HepG2 (cell line): Measurements from ENCODE around the gene ZNF343. TPM values are rescaled to one million over a fixed set of nuclear protein-coding genes. Genes with fewer than 3 reads are reported as not detected.

Source experiments
- ARNT2 ChIP-seq: sonication (generic); formaldehyde crosslinking; IDR thresholded peaks from 2 replicates; pipeline ENCODE4 v1.8.0; 2022; ENCODE audit warnings: mild to moderate bottlenecking, low read depth, missing genetic modification reagents, moderate library complexity
- MLLT10 ChIP-seq: sonication (generic); formaldehyde crosslinking; IDR thresholded peaks from 2 replicates; pipeline ENCODE4 v1.4.0; 2020; ENCODE audit warnings: missing genetic modification reagents
- MLXIP ChIP-seq: sonication (generic); formaldehyde crosslinking; IDR thresholded peaks from 2 replicates; pipeline ENCODE4 v1.9.0; 2021; ENCODE audit warnings: missing genetic modification reagents, borderline replicate concordance
- REL ChIP-seq: sonication (generic); formaldehyde crosslinking; conservative IDR thresholded peaks from 2 replicates; pipeline ENCODE4 v1.8.0; 2022; ENCODE audit warnings: mild to moderate bottlenecking, missing genetic modification reagents, moderate library complexity
- TAF1 ChIP-seq: sonication (generic); formaldehyde crosslinking; IDR thresholded peaks from 2 replicates; pipeline ENCODE4 v1.4.0; 2020; ENCODE audit warnings: missing genetic modification reagents
- TBL1XR1 ChIP-seq: fragments of 150-350 bp; IDR thresholded peaks from 2 replicates; pipeline ENCODE4 v1.6.1; 2014; ENCODE audit warnings: borderline replicate concordance, low read length; ENCODE audit not compliant: partially characterized antibody
- TBX2 ChIP-seq: sonication (generic); formaldehyde crosslinking; IDR thresholded peaks from 2 replicates; pipeline ENCODE4 v1.5.0; 2020; ENCODE audit warnings: missing genetic modification reagents, mild to moderate bottlenecking, borderline replicate concordance
- ZBTB1 ChIP-seq: sonication (generic); formaldehyde crosslinking; IDR thresholded peaks from 2 replicates; pipeline ENCODE4 v1.4.0; 2020; ENCODE audit warnings: missing genetic modification reagents, borderline replicate concordance
- ZNF451 ChIP-seq: sonication (generic); formaldehyde crosslinking; IDR thresholded peaks from 2 replicates; pipeline ENCODE4 v1.5.0; 2020; ENCODE audit warnings: mild to moderate bottlenecking, missing genetic modification reagents
- ZNF737 ChIP-seq: sonication (generic); formaldehyde crosslinking; IDR thresholded peaks from 2 replicates; pipeline ENCODE4 v1.5.0; 2020; ENCODE audit warnings: missing genetic modification reagents, mild to moderate bottlenecking, borderline replicate concordance
- ZNF761 ChIP-seq: sonication (generic); formaldehyde crosslinking; conservative IDR thresholded peaks from 2 replicates; pipeline ENCODE4 v1.4.0; 2020; ENCODE audit warnings: mild to moderate bottlenecking, missing genetic modification reagents
- ZSCAN25 ChIP-seq: sonication (generic); formaldehyde crosslinking; IDR thresholded peaks from 2 replicates; pipeline ENCODE4 v1.8.0; 2022; ENCODE audit warnings: mild to moderate bottlenecking, missing genetic modification reagents
- polyA plus RNA-seq, 8 experiments: library from polyadenylated mRNA; depleted of rRNA in 3 of 8; stranded (reverse) in 7 of 8; unstranded in 1 of 8; fragments of >200 nt; fragmentation: Illumina TruSeq in 4 of 8; extraction: Trizol in 4 of 8; gene quantifications; 2 replicates each; pipeline versions ENCODE4 v1.2.1 to v1.2.3, GENCODE V29; 2011 to 2016; ENCODE audit warnings: low read depth in 4 of 8, missing spikeins in 1 of 8, mixed read lengths in 1 of 8; ENCODE audit not compliant: insufficient read depth in 1 of 8
- total RNA-seq, 5 experiments: library from RNA; depleted of rRNA; stranded (reverse); fragments of >200 nt; fragmentation: Illumina TruSeq; extraction: Trizol; gene quantifications; 2 replicates each; pipeline ENCODE4 v1.2.3, GENCODE V29; 2016; ENCODE audit warnings: low read depth in 1 of 5
- TF ChIP-seq, protein P1 (sequence below), 2 experiments: sonication (generic) in 1 of 2; formaldehyde crosslinking in 1 of 2; IDR thresholded peaks; 2 replicates each; pipeline versions ENCODE4 v1.6.1 to v1.9.0; 2014 to 2022; ENCODE audit warnings: antibody characterized with exemption in 1 of 2, borderline replicate concordance in 1 of 2, inconsistent platforms in 1 of 2, low read depth in 1 of 2, missing genetic modification reagents in 1 of 2
- TF ChIP-seq, protein P2 (sequence below): sonication (generic); formaldehyde crosslinking; conservative IDR thresholded peaks from 2 replicates; pipeline ENCODE4 v1.5.0; 2020; ENCODE audit warnings: missing genetic modification reagents
- TF ChIP-seq, protein P3 (sequence below): sonication (generic); formaldehyde crosslinking; IDR thresholded peaks from 2 replicates; pipeline ENCODE4 v1.5.0; 2020; ENCODE audit warnings: missing genetic modification reagents
- TF ChIP-seq, protein P4 (sequence below): IDR thresholded peaks from 2 replicates; pipeline ENCODE4 v1.6.1; 2012; ENCODE audit warnings: inconsistent platforms

The ZNF343 gene
- total and polyA plus RNA-seq, 2 of the 13 experiments (the other 11 are each of a cell fraction or from before 2014, with no cell fraction given), result 16.4 to 22.1 TPM

- TF ChIP-seq MLLT10 (CRISPR knock-in tag), result no peak
- TF ChIP-seq, protein P1, sequence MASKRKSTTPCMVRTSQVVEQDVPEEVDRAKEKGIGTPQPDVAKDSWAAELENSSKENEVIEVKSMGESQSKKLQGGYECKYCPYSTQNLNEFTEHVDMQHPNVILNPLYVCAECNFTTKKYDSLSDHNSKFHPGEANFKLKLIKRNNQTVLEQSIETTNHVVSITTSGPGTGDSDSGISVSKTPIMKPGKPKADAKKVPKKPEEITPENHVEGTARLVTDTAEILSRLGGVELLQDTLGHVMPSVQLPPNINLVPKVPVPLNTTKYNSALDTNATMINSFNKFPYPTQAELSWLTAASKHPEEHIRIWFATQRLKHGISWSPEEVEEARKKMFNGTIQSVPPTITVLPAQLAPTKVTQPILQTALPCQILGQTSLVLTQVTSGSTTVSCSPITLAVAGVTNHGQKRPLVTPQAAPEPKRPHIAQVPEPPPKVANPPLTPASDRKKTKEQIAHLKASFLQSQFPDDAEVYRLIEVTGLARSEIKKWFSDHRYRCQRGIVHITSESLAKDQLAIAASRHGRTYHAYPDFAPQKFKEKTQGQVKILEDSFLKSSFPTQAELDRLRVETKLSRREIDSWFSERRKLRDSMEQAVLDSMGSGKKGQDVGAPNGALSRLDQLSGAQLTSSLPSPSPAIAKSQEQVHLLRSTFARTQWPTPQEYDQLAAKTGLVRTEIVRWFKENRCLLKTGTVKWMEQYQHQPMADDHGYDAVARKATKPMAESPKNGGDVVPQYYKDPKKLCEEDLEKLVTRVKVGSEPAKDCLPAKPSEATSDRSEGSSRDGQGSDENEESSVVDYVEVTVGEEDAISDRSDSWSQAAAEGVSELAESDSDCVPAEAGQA (IDR thresholded peaks at IDR 0.05; ENCODE audit: low read depth), result 0 out of 2 replicates have a peak, but pooled peaks have one; percentile 26
- TF ChIP-seq, protein P1 (CRISPR knock-in tag; IDR thresholded peaks at IDR 0.05; ENCODE audit: borderline replicate concordance), result no peak
- TF ChIP-seq ZSCAN25 (CRISPR knock-in tag), result 0 out of 2 replicates have a peak, but pooled peaks have one; percentile 32
- TF ChIP-seq TBL1XR1, result no peak
- peak; percentile 58 for TF ChIP-seq TAF1 (CRISPR knock-in tag)
- no peak for TF ChIP-seq ZBTB1 (CRISPR knock-in tag)
- TF ChIP-seq ZNF451, result peak; percentile 80; the same call in 1 of the 2 replicates
- no peak for TF ChIP-seq ZNF737 (CRISPR knock-in tag)
- peak; percentile 74 for TF ChIP-seq ARNT2 (CRISPR knock-in tag)
- no peak for TF ChIP-seq MLXIP
- TF ChIP-seq TBX2 (CRISPR knock-in tag), result no peak; the same call in 1 of the 2 replicates
- TF ChIP-seq, protein P2, sequence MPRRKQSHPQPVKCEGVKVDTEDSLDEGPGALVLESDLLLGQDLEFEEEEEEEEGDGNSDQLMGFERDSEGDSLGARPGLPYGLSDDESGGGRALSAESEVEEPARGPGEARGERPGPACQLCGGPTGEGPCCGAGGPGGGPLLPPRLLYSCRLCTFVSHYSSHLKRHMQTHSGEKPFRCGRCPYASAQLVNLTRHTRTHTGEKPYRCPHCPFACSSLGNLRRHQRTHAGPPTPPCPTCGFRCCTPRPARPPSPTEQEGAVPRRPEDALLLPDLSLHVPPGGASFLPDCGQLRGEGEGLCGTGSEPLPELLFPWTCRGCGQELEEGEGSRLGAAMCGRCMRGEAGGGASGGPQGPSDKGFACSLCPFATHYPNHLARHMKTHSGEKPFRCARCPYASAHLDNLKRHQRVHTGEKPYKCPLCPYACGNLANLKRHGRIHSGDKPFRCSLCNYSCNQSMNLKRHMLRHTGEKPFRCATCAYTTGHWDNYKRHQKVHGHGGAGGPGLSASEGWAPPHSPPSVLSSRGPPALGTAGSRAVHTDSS (CRISPR knock-in tag), result no peak
- TF ChIP-seq REL (CRISPR knock-in tag), result no peak
- TF ChIP-seq, protein P3, sequence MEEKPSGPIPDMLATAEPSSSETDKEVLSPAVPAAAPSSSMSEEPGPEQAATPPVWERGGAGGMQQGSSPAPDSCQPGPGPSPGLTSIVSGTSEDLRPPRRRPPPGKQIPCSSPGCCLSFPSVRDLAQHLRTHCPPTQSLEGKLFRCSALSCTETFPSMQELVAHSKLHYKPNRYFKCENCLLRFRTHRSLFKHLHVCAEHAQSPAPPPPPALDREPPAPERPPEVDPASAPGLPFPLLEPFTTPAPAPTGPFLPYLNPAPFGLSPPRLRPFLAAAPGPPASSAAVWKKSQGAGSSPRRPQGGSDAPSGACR (CRISPR knock-in tag), result 0 out of 2 replicates have a peak, but pooled peaks have one; percentile 36
- TF ChIP-seq, protein P4, sequence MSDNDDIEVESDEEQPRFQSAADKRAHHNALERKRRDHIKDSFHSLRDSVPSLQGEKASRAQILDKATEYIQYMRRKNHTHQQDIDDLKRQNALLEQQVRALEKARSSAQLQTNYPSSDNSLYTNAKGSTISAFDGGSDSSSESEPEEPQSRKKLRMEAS, result peak; percentile 22
- peak; percentile 43; the same call in 1 of the 2 replicates for TF ChIP-seq ZNF761
These were observed 15.4 kb upstream of the ZNF343 start (continued) for GRCh38 chr20:2523919-2524708.
